Gastrocnemius medialis (tissue), 4 donors: ENCODE measurements around the gene NTN1. TPM values are rescaled to one million over a fixed set of nuclear protein-coding genes. Genes with fewer than 3 reads are reported as not detected.
A peak's percentile ranks its signal among the peaks of the same experiment; 100 is the strongest.

ENCODE experiments used
- ATAC-seq, 2 donors: fragments of 150-250 bp; one replicate each; pipeline ENCODE4 v1.9.1; 2016
- DNase-seq, 2 donors: peaks; one replicate each; pipeline ENCODE4 v3.0.0-alpha.2; 2019
- H3K27ac ChIP-seq, 4 donors: fragments of 200-600 bp; sonication (generic); 1 replicate in 1 of 4; 2 replicates in 3 of 4; pipeline ENCODE4 v1.5.1; 2016 to 2018; ENCODE audit warnings: mild to moderate bottlenecking in 2 of 4, moderate library complexity in 1 of 4
- H3K27me3 ChIP-seq, 3 donors: fragments of 200-600 bp; sonication (generic) in 2 of 3; 1 replicate in 1 of 3; 2 replicates in 2 of 3; pipeline versions ENCODE4 v1.5.1 to v1.6.0; 2016 to 2019; ENCODE audit warnings: mild to moderate bottlenecking in 1 of 3, moderate library complexity in 1 of 3
- H3K36me3 ChIP-seq, 2 donors: fragments of 200-600 bp; sonication (generic) in 1 of 2; one replicate each; pipeline ENCODE4 v1.5.1; 2017 to 2018
- H3K4me1 ChIP-seq, 2 donors: fragments of 200-600 bp; sonication (generic) in 1 of 2; one replicate each; pipeline ENCODE4 v1.5.1; 2016 to 2017; ENCODE audit warnings: mild to moderate bottlenecking in 2 of 2
- H3K4me3 ChIP-seq, 4 donors: fragments of 200-600 bp; sonication (generic) in 3 of 4; 1 replicate in 1 of 4; 2 replicates in 3 of 4; pipeline ENCODE4 v1.5.1; 2016 to 2019; ENCODE audit warnings: mild to moderate bottlenecking in 2 of 4
- H3K9me3 ChIP-seq, 3 donors: fragments of 200-600 bp; sonication (generic) in 2 of 3; 1 replicate in 1 of 3; 2 replicates in 2 of 3; pipeline ENCODE4 v1.5.1; 2016 to 2019
- CTCF ChIP-seq, 5 experiments: fragments of 450-650 bp in 3 of 5; fragments of 200-600 bp in 2 of 5; sonication (generic) in 2 of 5; IDR thresholded peaks in 4 of 5; conservative IDR thresholded peaks in 1 of 5; 1 replicate in 4 of 5; 2 replicates in 1 of 5; pipeline ENCODE4 v1.5.1; 2016 to 2019; ENCODE audit warnings: antibody characterized with exemption in 5 of 5, mild to moderate bottlenecking in 3 of 5, moderate library complexity in 3 of 5
- POLR2A ChIP-seq, 2 donors: fragments of 450-650 bp; IDR thresholded peaks; one replicate each; pipeline ENCODE4 v1.6.1; 2017; ENCODE audit warnings: antibody characterized with exemption in 2 of 2, mild to moderate bottlenecking in 2 of 2, moderate library complexity in 2 of 2
- in situ Hi-C, 4 donors: fragments of 200-750 bp; cut with MboI; loops; one replicate each; pipeline versions ENCODE4 v1.15.0 to v1.8.0; 2017; ENCODE audit warnings: low sequenced_read_pairs in 4 of 4
- intact Hi-C: fragments of 100-400 bp; cut with DNase I; formaldehyde crosslinking; loops from one replicate; pipeline ENCODE4 v1.15.1; 2023; ENCODE audit warnings: low total_unique reads
- total RNA-seq, 4 donors: library from RNA; depleted of rRNA; stranded (reverse); fragments of >200 nt; gene quantifications; one replicate each; pipeline versions ENCODE4 v1.1.0 to v1.2.3, GENCODE V29; 2016

Gene NTN1
- total RNA-seq, 4 donors from 2014 or later: 0.76 to 4.1 (median 1.2) TPM

DNA sequence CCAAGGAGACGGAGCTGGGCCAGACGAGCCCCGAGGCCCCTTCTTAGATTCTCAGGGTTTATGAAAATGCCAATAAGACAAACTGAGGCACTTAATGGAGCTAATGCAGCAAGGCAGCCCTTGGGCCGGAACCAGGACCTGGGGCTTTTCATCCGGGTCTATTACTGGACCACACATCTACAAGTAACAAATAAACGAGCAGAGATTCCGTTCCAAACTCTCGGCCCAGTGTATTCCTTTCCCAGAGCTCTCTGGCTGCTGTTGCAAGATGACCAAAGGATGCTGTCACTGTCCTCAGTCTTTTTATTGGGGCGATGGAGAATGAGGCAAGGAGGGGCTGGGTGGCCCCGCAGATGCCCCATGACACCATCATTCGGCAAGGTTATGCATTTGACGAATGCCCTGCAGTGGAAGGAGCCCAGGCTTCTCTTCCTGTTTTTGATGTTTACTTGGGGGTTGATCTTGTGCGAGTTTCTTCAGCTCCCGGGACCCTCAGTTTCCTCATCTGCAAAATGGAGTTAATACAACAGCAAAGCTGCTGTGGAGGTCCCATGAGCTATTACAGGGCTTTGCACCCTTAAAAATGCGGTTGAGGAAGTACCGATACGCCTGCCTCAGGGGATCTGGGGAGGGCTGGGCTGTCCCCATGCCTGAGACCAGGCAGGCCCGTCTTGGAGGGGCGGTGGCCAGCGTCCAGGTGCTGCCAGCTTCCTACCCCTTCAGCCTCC, 1.1 kb upstream of the NTN1 start:
- peaks cover 15 to 23% (median 22%) of the 10 kb centered on the region in 3 donors for H3K27me3 ChIP-seq
- intact Hi-C loops (no loop called here), in situ Hi-C loops (no loop called here)
- H3K27ac ChIP-seq: peak overlapping the region; percentile 23 to 66 (median 44)
- no peaks in the 10 kb centered on the region for H3K9me3 ChIP-seq
- no peak for DNase-seq
- peaks cover 0 to 9% of the 10 kb centered on the region in 2 donors for H3K4me1 ChIP-seq
- peak overlapping the region; percentile 54 to 66 (median 58) for H3K4me3 ChIP-seq
- ATAC-seq: no peak
- H3K36me3 ChIP-seq: no peaks in the 10 kb centered on the region
- TF ChIP-seq CTCF (IDR thresholded peaks at IDR 0.05 in 4 of 5, conservative IDR thresholded peaks at IDR 0.05 in 1 of 5): no peak
- TF ChIP-seq POLR2A (IDR thresholded peaks at IDR 0.05): no peak

DNA sequence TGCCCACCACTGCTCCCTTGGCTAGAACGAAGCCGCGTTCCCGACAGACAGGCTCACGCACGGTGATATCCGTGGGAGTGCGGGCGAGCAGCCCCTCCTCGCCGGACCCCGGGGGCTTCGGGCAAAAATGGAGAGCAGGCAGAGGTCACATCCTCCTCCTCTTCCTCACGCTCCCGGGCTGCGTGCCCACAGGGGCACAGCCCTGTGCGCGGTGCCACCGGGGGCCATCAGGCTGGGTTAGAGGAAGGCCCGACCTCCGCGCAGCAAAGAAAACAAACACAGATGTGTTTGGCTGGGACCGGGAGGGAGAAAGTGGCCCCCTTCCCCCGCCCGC, 519 bp upstream of the NTN1 start:
- TF ChIP-seq POLR2A (IDR thresholded peaks at IDR 0.05) (no peak), CTCF (IDR thresholded peaks at IDR 0.05 in 4 of 5, conservative IDR thresholded peaks at IDR 0.05 in 1 of 5) (no peak)
- DNase-seq: no peak
- in situ Hi-C loops (no loop called here), intact Hi-C loops (no loop called here)
- Histone ChIP-seq H3K4me3 (peak overlapping the region; percentile 54 to 66 (median 58)), H3K9me3 (no peaks in the 10 kb centered on the region), H3K4me1 (peaks cover 0 to 9% of the 10 kb centered on the region in 2 donors), H3K36me3 (no peaks in the 10 kb centered on the region), H3K27ac (peak overlapping the region; percentile 23 to 66 (median 44)), H3K27me3 (peaks cover 17 to 23% (median 22%) of the 10 kb centered on the region in 3 donors)
- ATAC-seq: no peak

- peak overlapping the region; percentile 54 to 81 (median 68) for H3K4me3 ChIP-seq
- TF ChIP-seq CTCF (IDR thresholded peaks at IDR 0.05 in 4 of 5, conservative IDR thresholded peaks at IDR 0.05 in 1 of 5) (no peak), POLR2A (IDR thresholded peaks at IDR 0.05) (no peak)
- no peaks in the 10 kb centered on the region for H3K36me3 ChIP-seq
- H3K27ac ChIP-seq: peak overlapping the region in 3 of 4 donors; percentile 23 to 63 (median 44)
- H3K9me3 ChIP-seq: no peaks in the 10 kb centered on the region
- in situ Hi-C loops: no loop called here
- H3K4me1 ChIP-seq: peaks cover 0 to 9% of the 10 kb centered on the region in 2 donors
- no peak for ATAC-seq
- no peak for DNase-seq
- peaks cover 18 to 26% (median 23%) of the 10 kb centered on the region in 3 donors for H3K27me3 ChIP-seq
- intact Hi-C loops: no loop called here
Observed at GRCh38 chr17:9021992-9022572, 772 bp downstream of the NTN1 start.

DNA sequence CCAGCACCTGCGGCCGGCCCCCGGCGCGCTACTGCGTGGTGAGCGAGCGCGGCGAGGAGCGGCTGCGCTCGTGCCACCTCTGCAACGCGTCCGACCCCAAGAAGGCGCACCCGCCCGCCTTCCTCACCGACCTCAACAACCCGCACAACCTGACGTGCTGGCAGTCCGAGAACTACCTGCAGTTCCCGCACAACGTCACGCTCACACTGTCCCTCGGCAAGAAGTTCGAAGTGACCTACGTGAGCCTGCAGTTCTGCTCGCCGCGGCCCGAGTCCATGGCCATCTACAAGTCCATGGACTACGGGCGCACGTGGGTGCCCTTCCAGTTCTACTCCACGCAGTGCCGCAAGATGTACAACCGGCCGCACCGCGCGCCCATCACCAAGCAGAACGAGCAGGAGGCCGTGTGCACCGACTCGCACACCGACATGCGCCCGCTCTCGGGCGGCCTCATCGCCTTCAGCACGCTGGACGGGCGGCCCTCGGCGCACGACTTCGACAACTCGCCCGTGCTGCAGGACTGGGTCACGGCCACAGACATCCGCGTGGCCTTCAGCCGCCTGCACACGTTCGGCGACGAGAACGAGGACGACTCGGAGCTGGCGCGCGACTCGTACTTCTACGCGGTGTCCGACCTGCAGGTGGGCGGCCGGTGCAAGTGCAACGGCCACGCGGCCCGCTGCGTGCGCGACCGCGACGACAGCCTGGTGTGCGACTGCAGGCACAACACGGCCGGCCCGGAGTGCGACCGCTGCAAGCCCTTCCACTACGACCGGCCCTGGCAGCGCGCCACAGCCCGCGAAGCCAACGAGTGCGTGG, 1.5 kb downstream of the NTN1 start:
- Histone ChIP-seq H3K4me3 (peak overlapping the region; percentile 54 to 81 (median 68)), H3K27me3 (peaks cover 18 to 26% (median 23%) of the 10 kb centered on the region in 3 donors), H3K4me1 (peaks cover 0 to 9% of the 10 kb centered on the region in 2 donors), H3K9me3 (no peaks in the 10 kb centered on the region), H3K27ac (no peak overlapping the region), H3K36me3 (no peaks in the 10 kb centered on the region)
- intact Hi-C loops (no loop called here), in situ Hi-C loops (no loop called here)
- TF ChIP-seq CTCF (IDR thresholded peaks at IDR 0.05 in 4 of 5, conservative IDR thresholded peaks at IDR 0.05 in 1 of 5) (no peak), POLR2A (IDR thresholded peaks at IDR 0.05) (no peak)
- no peak for DNase-seq
- no peak for ATAC-seq
